Ishikawa (cell line): Measurements from ENCODE around the gene SLAIN2.

Source experiments
- FOXM1 ChIP-seq: IDR thresholded peaks from 2 replicates; pipeline ENCODE4 v1.6.1; 2012; ENCODE audit warnings: low read depth, borderline replicate concordance
- RAD21 ChIP-seq: IDR thresholded peaks from 2 replicates; pipeline ENCODE4 v1.6.1; 2012; ENCODE audit warnings: low read depth
- TAF1 ChIP-seq: IDR thresholded peaks from 2 replicates; pipeline ENCODE4 v1.6.1; 2012; ENCODE audit warnings: low read depth, mild to moderate bottlenecking

GRCh38 chr4:48461000-48461399 is 119.7 kb downstream of the SLAIN2 start:
- TF ChIP-seq FOXM1 (no peak), RAD21 (no peak), TAF1 (no peak)
